Mesendoderm (in vitro differentiated cells): ENCODE measurements around the gene SRRM3.
A peak's percentile ranks its signal among the peaks of the same experiment; 100 is the strongest.

Experiments used
- DNase-seq: peaks from one replicate; pipeline ENCODE4 v3.0.0; 2013
- H2AK5ac ChIP-seq: 2 replicates; pipeline ENCODE4 v1.6.1; 2013; ENCODE audit warnings: low read length, inconsistent platforms
- H2BK120ac ChIP-seq: 2 replicates; pipeline ENCODE4 v1.6.1; 2013; ENCODE audit warnings: low read depth, mild to moderate bottlenecking, low read length, moderate library complexity, mixed read lengths
- H2BK15ac ChIP-seq: replicated peaks from 2 replicates; pipeline ENCODE4 v1.6.1; 2013; ENCODE audit warnings: low read depth, mild to moderate bottlenecking, moderate library complexity
- H2BK5ac ChIP-seq: 2 replicates; pipeline ENCODE4 v1.6.1; 2013; ENCODE audit warnings: low read length, inconsistent platforms
- H3K18ac ChIP-seq: 2 replicates; pipeline ENCODE4 v1.6.1; 2013; ENCODE audit warnings: mild to moderate bottlenecking, low read length, mixed read lengths
- H3K23ac ChIP-seq: one replicate; pipeline ENCODE4 v1.6.1; 2013; ENCODE audit warnings: low read length
- H3K27ac ChIP-seq: 2 replicates; pipeline ENCODE4 v1.5.1; 2013; ENCODE audit warnings: low read depth, mild to moderate bottlenecking, inconsistent platforms, low read length, moderate library complexity
- H3K27me3 ChIP-seq: 2 replicates; pipeline ENCODE4 v1.6.1; 2013; ENCODE audit warnings: low read length, control low read depth, mild to moderate bottlenecking, inconsistent platforms; ENCODE audit not compliant: insufficient read depth, poor library complexity
- H3K36me3 ChIP-seq: 2 replicates; pipeline ENCODE4 v1.6.1; 2013; ENCODE audit warnings: low read length, inconsistent platforms; ENCODE audit not compliant: control insufficient read depth, insufficient read depth
- H3K4ac ChIP-seq: one replicate; pipeline ENCODE4 v1.6.1; 2013; ENCODE audit warnings: low read depth, mild to moderate bottlenecking, low read length, moderate library complexity
- H3K4me1 ChIP-seq: 2 replicates; pipeline ENCODE4 v1.6.1; 2013; ENCODE audit warnings: low read depth, low read length, inconsistent platforms; ENCODE audit not compliant: control insufficient read depth
- H3K4me2 ChIP-seq: 2 replicates; pipeline ENCODE4 v1.6.1; 2013; ENCODE audit warnings: low read length
- H3K4me3 ChIP-seq: 2 replicates; pipeline ENCODE4 v1.5.1; 2013; ENCODE audit warnings: mild to moderate bottlenecking, low read length
- H3K56ac ChIP-seq: one replicate; pipeline ENCODE4 v1.6.1; 2013; ENCODE audit warnings: low read length
- H3K79me1 ChIP-seq: 2 replicates; pipeline ENCODE4 v1.6.1; 2013; ENCODE audit warnings: low read length, inconsistent platforms
- H3K79me2 ChIP-seq: 2 replicates; pipeline ENCODE4 v1.6.1; 2013; ENCODE audit warnings: mild to moderate bottlenecking, low read length; ENCODE audit not compliant: control insufficient read depth, insufficient read depth
- H3K9ac ChIP-seq: 2 replicates; pipeline ENCODE4 v1.6.1; 2013; ENCODE audit warnings: low read length, inconsistent platforms
- H4K5ac ChIP-seq: one replicate; pipeline ENCODE4 v1.6.1; 2013; ENCODE audit warnings: low read length
- H4K8ac ChIP-seq: one replicate; pipeline ENCODE4 v1.6.1; 2013; ENCODE audit warnings: low read depth, mild to moderate bottlenecking, control low read depth, low read length, moderate library complexity
- WGBS: extraction: QIAGEN DNeasy Blood & Tissue Kit; methylation state at CpG from one replicate; pipeline ENCODE4 v1.1.7; 2013; ENCODE audit warnings: low lambda C conversion rate, missing lambda C conversion rate; ENCODE audit not compliant: insufficient coverage; ENCODE audit errors: extremely low coverage; 5-methylcytosine and 5-hydroxymethylcytosine counted together

The SRRM3 gene

GRCh38 chr7:76315364-76315763 lies 113.7 kb downstream of the SRRM3 start:
- no peak for DNase-seq
- WGBS: no CpG with 5 or more reads among the region's 5 CpGs

GRCh38 chr7:76316984-76317781 lies 115.5 kb downstream of the SRRM3 start:
- H4K8ac ChIP-seq: peak overlapping the region; percentile 1
- no CpG with 5 or more reads among the region's 14 CpGs for WGBS
- H3K56ac ChIP-seq: peak overlapping the region; percentile 98
- H2BK5ac ChIP-seq: no peak overlapping the region
- peak overlapping the region; percentile 16 for H3K18ac ChIP-seq
- H3K79me1 ChIP-seq: no peaks in the 10 kb centered on the region
- H3K79me2 ChIP-seq: no peaks in the 10 kb centered on the region
- no peak overlapping the region for H2BK15ac ChIP-seq
- no peak overlapping the region for H2BK120ac ChIP-seq
- no peak for DNase-seq
- H3K27me3 ChIP-seq: no peaks in the 10 kb centered on the region
- no peak overlapping the region for H4K5ac ChIP-seq
- H3K4me1 ChIP-seq: peaks cover 6% of the 10 kb centered on the region
- H3K36me3 ChIP-seq: no peaks in the 10 kb centered on the region
- H3K9ac ChIP-seq: peak overlapping the region; percentile 85
- peak overlapping the region; percentile 44 for H3K27ac ChIP-seq
- peak overlapping the region; percentile 22 for H3K4me3 ChIP-seq
- peak overlapping the region; percentile 83 for H3K4me2 ChIP-seq
- peak overlapping the region; percentile 75 for H3K4ac ChIP-seq
- peak overlapping the region; percentile 99 for H2AK5ac ChIP-seq
- H3K23ac ChIP-seq: peak overlapping the region; percentile 48

More at GRCh38 chr7:76315364-76315763, 113.7 kb downstream of the SRRM3 start:
- Histone ChIP-seq H4K8ac (no peak overlapping the region), H3K27ac (no peak overlapping the region), H3K23ac (no peak overlapping the region), H2BK5ac (no peak overlapping the region), H3K4me1 (peaks cover 6% of the 10 kb centered on the region), H3K79me1 (no peaks in the 10 kb centered on the region), H4K5ac (no peak overlapping the region), H3K4ac (no peak overlapping the region), H3K27me3 (no peaks in the 10 kb centered on the region), H3K4me3 (no peak overlapping the region), H2AK5ac (no peak overlapping the region), H2BK120ac (no peak overlapping the region), H3K56ac (no peak overlapping the region), H2BK15ac (no peak overlapping the region), H3K9ac (no peak overlapping the region), H3K4me2 (no peak overlapping the region), H3K36me3 (no peaks in the 10 kb centered on the region), H3K18ac (no peak overlapping the region), H3K79me2 (no peaks in the 10 kb centered on the region)

- Histone ChIP-seq H3K4me2 (peak overlapping the region; percentile 83), H3K18ac (peak overlapping the region; percentile 57), H3K4me1 (peaks cover 6% of the 10 kb centered on the region), H3K36me3 (no peaks in the 10 kb centered on the region), H3K79me1 (peaks cover 2% of the 10 kb centered on the region), H3K4me3 (peak overlapping the region; percentile 52), H3K27me3 (no peaks in the 10 kb centered on the region), H2BK5ac (peak overlapping the region; percentile 73), H4K5ac (no peak overlapping the region), H2BK15ac (no peak overlapping the region), H3K4ac (peak overlapping the region; percentile 75), H3K9ac (peak overlapping the region; percentile 87), H3K23ac (peak overlapping the region; percentile 48), H3K27ac (peak overlapping the region; percentile 85), H4K8ac (peak overlapping the region; percentile 1), H2AK5ac (peak overlapping the region; percentile 99), H3K56ac (peak overlapping the region; percentile 98), H2BK120ac (peak overlapping the region; percentile 3), H3K79me2 (no peaks in the 10 kb centered on the region)
- no CpG with 5 or more reads among the region's 50 CpGs for WGBS
- DNase-seq: peak; percentile 99
Observed at GRCh38 chr7:76317782-76318487, 116.2 kb downstream of the SRRM3 start.

- no peak overlapping the region for H2AK5ac ChIP-seq
- peak overlapping the region; percentile 87 for H3K9ac ChIP-seq
- no peaks in the 10 kb centered on the region for H3K79me2 ChIP-seq
- H3K4me3 ChIP-seq: peak overlapping the region; percentile 52
- H4K8ac ChIP-seq: no peak overlapping the region
- peak overlapping the region; percentile 3 for H2BK120ac ChIP-seq
- H3K56ac ChIP-seq: peak overlapping the region; percentile 91
- H2BK5ac ChIP-seq: peak overlapping the region; percentile 23
- H3K4ac ChIP-seq: peak overlapping the region; percentile 58
- no CpG with 5 or more reads among the region's 25 CpGs for WGBS
- peaks cover 6% of the 10 kb centered on the region for H3K4me1 ChIP-seq
- no peak overlapping the region for H3K23ac ChIP-seq
- peak overlapping the region; percentile 85 for H3K27ac ChIP-seq
- no peak overlapping the region for H2BK15ac ChIP-seq
- no peak overlapping the region for H4K5ac ChIP-seq
- H3K36me3 ChIP-seq: no peaks in the 10 kb centered on the region
- no peaks in the 10 kb centered on the region for H3K27me3 ChIP-seq
- peaks cover 3% of the 10 kb centered on the region for H3K79me1 ChIP-seq
- H3K18ac ChIP-seq: peak overlapping the region; percentile 57
- peak; percentile 82 for DNase-seq
- H3K4me2 ChIP-seq: peak overlapping the region; percentile 66
Observed at GRCh38 chr7:76318488-76319353, 117.0 kb downstream of the SRRM3 start.

GRCh38 chr7:76325092-76325491 lies 123.4 kb downstream of the SRRM3 start:
- Histone ChIP-seq H4K5ac (no peak overlapping the region), H3K4ac (no peak overlapping the region), H3K23ac (no peak overlapping the region), H2BK5ac (no peak overlapping the region), H3K27ac (no peak overlapping the region), H4K8ac (no peak overlapping the region), H3K27me3 (no peaks in the 10 kb centered on the region), H2BK120ac (no peak overlapping the region), H3K9ac (no peak overlapping the region), H3K36me3 (peaks cover 11% of the 10 kb centered on the region), H3K79me2 (peaks cover 27% of the 10 kb centered on the region), H3K4me3 (no peak overlapping the region), H3K79me1 (peaks cover 20% of the 10 kb centered on the region), H3K4me2 (no peak overlapping the region), H2AK5ac (no peak overlapping the region), H3K4me1 (no peaks in the 10 kb centered on the region), H2BK15ac (no peak overlapping the region), H3K56ac (no peak overlapping the region), H3K18ac (no peak overlapping the region)
- DNase-seq: no peak
- WGBS: no CpG with 5 or more reads among the region's 11 CpGs
